Activated naive CD8-positive, alpha-beta T cell treated with anti-CD3 and anti-CD28 coated beads, Interleukin-2, amount 50 U/mL, for 16 hours (primary cell): ENCODE results near the gene BECN2.

ENCODE experiments used
- DNase-seq: peaks from one replicate; pipeline ENCODE4 v3.0.0-alpha.2; 2020; ENCODE audit warnings: low read depth, low spot score

Gene BECN2, protein sequence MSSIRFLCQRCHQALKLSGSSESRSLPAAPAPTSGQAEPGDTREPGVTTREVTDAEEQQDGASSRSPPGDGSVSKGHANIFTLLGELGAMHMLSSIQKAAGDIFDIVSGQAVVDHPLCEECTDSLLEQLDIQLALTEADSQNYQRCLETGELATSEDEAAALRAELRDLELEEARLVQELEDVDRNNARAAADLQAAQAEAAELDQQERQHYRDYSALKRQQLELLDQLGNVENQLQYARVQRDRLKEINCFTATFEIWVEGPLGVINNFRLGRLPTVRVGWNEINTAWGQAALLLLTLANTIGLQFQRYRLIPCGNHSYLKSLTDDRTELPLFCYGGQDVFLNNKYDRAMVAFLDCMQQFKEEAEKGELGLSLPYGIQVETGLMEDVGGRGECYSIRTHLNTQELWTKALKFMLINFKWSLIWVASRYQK

DNA sequence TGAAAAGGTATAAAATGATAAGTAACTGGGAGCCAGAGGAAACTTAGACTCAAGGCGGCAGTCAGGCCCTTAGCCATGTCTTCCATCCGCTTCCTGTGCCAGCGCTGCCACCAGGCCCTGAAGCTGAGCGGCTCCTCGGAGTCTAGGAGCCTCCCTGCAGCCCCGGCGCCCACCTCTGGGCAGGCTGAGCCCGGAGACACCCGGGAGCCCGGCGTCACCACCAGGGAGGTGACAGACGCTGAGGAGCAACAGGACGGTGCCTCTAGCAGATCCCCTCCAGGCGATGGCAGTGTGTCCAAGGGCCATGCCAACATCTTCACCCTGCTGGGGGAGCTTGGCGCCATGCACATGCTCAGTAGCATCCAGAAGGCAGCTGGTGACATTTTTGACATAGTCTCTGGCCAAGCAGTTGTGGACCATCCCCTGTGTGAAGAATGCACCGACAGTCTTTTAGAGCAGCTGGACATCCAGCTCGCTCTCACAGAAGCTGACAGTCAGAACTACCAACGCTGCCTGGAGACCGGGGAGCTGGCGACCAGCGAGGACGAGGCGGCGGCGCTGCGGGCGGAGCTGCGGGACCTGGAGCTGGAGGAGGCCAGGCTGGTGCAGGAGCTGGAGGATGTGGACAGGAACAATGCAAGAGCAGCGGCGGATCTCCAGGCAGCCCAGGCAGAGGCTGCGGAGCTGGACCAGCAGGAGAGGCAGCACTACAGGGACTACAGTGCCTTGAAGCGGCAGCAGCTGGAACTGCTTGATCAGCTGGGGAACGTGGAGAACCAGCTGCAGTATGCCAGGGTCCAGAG, at the start of gene BECN2:
Gene BECN2 (plus strand): TSS at position 76 of the 803 bp plus-strand sequence. CDS start 0 bp downstream, at position 76.
- no peak for DNase-seq

DNA sequence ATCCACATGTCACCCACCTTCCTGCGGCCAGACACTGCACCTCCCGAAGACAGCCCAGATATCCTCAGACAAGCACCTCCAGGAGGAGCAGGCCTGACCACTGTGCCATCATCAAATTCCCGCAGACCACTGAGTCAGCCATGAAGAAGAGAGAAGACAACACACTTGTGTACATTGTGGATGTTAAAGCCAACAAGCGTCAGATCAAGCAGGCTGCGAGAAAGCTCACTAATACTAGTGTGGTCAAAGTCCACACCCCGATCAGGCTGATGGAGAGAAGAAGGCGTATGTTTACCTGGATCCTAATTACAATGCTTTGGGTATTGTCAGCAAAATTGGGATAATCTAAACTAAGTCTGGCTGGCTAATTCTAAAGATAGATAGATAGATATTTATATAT, 41.4 kb upstream of the BECN2 start:
- DNase-seq: no peak

DNA sequence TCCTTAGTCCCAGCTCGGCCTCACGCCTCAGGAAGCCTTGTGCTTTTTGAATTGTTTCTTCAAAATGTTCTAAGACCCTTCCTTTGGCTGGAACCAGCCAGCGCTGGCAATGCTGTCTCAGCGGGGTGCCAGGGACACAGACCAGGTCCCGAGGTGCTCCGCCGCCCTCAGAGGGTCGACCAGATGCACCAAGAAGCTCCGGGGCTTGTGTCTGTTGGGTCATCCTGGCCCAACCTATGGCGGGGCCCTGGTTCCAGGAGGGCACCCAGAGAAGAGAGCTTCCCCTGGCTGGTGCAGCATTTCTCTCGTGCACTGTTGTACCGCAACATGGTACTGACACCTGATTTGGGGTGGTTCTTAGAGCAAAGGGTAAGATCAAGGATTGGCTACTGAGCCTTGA, 40.1 kb upstream of the BECN2 start:
- DNase-seq: no peak

DNA sequence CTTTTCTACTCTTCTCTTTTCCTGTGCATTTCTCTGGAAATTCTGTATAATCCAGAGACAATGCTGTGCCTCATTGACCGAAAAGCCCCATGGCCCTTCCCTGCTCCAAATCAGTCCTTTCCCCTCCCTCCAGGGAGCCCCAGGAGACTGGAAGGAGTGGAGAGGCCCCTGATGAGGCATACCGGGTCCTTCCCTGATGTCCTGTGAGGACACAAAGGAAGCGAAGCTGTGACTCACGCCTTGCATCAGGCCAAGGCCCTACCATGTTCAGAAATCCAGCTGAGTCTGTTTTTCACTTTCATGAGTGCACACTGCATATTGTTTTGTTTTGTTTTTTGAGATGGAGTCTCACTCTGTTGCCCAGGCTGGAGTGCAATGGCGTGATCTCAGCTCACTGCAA, 38.7 kb upstream of the BECN2 start:
- DNase-seq: no peak

DNA sequence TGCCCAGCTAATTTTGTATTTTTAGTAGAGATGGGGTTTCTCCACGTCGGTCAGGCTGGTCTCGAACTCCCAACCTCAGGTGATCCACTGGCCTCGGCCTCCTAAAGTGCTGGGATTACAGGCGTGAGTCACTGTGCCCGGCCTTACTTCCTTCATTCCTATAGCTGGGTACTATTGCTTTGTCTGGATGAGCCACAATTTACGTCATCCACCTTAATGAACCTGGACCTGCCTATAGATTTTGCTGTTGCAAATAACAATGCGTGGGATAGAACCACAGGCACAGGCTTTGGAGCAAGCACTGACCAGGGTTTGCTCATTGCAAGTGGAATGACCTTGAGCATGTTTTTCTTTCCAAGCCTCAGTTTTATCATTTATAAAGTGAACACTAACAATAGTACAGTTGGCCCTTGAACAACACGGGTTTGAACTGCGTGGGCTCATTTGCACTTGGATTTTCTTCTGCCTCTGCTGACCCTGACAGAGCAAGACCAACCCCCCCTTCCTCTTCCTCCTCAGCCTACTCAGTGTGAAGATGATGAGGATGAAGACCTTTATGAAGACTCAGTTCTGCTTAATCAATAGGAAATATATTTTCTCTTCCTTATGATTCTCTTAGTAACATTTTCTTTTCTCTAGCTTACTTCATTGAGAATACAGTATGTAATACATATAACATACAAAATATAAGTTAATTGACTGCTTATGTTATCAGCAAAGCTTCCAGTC, 33.3 kb upstream of the BECN2 start:
- DNase-seq: no peak

DNA sequence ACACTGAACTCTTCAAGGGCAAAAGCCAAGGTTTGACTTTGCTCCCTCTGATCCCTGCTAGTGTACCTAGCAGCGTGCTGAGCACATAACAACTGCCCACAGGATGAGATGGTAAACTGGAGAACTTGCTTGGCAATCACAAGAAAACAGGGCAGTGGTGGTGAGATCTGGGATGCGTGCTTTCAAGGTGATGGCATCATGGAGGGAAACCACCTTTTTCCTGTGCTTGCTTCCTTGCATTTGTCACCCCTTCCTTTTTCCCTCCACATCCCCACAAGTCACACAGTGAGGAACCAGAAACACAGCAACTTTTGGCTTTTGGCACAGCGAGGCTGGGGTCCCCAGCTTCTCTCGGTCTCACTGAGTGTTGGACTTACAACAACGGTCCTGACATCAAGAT, 31.4 kb upstream of the BECN2 start:
- no peak for DNase-seq

DNA sequence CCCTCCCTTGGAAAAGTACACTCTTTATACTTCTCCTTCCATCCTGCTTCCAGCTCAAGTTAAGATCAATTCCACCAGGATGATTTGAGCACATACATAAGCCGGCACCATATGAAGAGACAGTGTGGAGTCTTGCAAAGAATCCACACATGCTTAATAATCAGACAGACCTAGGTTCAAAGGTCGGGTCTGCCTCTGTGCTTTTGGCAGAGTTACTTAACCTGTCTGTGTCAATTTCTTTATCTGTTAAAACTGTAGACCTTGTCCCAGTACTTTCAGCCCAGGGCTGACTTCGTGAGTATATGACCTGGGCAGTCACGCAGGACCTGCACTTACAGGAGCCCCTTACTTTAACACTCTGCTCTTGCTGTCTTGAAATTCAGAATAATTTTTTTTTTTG, 30.2 kb upstream of the BECN2 start:
- DNase-seq: no peak

DNA sequence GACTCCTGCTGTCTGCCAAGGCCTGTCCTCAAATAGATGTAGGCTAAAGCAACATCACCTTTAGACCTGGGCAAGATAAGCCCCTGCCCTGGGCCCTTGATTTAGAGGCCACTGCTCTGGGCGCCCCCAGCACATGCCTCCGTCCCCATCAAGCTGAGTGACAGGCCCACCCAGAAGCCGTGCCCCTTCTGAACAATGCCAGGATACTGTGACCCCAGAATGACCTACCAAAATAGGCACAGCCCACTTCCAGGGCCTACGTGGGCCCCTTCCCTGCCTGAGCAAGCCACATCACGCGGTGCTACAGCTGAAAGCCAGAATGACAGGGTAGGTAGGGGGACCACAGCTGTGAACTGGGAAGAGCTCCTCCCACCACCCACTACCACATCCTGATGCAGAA, 24.7 kb upstream of the BECN2 start:
- DNase-seq: no peak

DNA sequence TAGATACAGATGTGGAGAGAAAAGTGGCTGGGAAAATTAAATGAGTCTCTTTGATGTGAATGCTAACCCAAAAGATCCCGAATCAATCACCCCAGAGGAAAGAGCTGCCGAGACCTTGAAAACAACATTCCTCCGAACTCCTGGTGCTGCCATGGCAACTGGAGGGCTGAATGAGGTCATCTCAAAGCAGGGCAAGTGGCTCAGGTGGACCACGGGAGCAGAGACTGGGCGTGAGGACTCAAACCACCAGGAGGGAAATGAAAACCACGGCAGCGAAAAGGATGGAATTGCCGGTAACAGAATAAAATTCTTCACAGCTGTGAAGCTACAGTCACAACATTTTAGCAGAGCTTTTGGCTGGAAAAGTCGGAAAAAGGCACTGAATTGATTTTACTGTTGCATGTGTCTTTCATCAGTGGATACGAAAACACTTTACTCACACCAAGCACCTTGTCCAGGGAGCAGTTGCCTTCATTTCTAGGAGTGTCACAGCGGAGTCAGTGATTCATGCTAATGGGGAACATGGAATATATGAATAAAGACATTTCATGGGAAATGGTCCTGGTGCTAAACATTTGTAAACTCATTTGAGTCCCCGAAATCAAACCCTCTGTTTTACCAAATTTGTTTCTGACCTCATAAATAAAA, 23.2 kb upstream of the BECN2 start:
- DNase-seq: no peak

DNA sequence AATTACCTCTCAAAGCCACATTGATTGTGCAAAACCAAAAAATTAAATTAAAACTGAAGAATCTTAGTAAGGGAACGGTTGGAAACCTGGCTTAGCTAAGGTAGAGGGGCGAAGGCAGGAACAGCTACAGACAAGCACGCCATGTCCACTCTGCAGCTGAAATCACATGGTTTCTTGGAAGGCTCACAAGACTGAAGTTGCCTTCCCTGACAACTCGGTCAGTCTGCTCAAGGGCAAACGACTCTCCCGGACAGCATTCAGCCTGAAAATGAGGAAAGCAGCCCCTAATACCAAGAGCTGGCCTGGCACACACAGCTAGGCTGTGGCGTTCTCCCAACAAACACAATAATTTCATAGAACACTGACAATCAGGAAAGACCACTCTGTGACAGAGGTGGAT, 22.7 kb upstream of the BECN2 start:
- DNase-seq: no peak

DNA sequence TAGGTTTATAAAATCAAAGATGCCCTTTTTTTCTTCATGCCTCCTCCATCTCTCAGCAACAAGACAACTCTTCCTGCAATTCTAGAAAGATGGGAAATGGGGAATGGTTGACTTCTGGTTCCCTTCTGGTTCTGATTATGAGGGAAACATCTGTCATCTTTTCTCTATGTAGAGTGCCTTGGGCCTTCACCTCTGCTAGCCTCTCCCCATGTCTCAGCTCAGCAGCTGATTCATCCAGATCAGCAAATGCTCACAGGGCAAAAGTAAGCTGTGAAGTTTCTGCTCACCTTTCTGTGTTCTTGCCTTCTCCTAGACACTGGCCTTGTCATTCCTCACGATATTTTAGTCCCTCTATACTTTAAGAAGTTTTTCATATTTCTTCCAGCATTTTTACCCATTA, 17.8 kb upstream of the BECN2 start:
- no peak for DNase-seq

DNA sequence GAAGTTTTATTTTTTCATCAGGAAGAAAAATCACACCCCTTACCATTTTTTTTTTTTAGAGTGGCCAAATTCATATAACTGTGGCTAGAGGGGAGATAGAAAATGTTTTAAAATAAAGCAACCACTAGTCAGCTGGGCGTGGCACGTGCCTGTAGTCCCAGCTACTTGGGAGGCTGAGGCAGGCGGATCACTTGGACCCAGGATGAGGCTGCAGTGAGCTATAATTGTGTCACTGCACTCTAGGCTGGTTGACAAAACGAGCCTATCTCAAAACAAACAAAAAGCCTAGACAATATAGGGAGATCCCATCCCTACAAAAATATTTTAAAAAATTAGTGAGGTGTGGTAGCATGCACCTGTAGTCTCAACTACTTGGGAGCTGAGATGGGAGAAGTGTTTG, 14.8 kb upstream of the BECN2 start:
- DNase-seq: no peak

DNA sequence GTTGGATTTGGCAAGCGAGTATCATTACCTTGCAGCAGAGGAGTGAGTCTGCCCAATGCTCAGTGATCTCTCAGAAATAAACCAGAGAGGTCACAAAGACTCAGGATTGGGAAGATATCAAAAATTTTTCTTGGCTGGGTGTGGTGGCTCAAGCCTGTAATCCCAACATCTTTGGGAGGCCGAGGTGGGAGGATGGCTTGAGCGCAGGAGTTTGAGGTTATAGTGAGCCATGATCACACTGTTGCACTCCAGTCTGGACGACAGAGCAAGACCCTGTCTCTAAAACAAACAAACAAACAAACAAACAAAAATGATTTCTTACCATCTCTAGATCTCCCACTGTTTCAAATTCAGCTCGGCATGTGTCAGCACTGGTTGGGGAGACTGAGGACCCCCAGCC, 13.3 kb upstream of the BECN2 start:
- DNase-seq: no peak

DNA sequence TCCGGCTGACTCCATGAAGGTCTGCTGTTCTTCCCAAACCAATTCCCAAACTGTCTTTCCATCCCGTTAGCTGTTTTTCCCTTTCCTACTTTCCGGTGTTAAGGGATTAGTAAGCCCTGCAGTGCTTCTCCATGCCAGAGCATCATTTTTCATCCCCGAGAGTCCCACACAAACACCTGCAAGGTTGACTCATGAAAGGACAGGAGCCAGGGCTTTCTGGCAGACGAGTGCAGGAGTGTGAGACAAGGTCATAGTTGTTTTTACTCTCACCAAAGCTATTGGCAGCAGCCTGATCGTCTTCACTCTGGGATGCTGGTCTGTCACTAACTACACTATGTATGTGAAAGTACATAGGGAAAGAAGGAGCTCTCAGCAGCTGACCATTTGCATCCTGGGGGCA, 10.2 kb upstream of the BECN2 start:
- DNase-seq: no peak

DNA sequence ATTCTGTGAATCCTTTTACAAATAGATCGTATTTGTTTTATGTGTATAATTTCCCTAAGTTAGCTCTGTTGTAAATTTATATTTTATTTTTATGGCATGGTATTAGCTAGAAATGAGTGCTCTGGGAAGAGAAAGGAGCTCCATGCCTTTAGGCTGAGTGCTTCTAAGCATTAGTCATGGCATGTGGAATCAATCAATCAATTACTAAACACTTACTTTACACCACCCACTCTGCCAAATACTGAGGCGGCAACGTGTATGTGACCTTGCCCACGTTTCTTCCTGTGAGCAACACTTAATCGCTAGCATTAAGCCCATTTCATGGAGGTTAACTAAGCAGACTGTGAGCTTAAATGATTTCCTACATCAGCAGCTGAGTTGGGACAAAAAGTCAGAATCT, 7.2 kb upstream of the BECN2 start:
- DNase-seq: no peak

DNA sequence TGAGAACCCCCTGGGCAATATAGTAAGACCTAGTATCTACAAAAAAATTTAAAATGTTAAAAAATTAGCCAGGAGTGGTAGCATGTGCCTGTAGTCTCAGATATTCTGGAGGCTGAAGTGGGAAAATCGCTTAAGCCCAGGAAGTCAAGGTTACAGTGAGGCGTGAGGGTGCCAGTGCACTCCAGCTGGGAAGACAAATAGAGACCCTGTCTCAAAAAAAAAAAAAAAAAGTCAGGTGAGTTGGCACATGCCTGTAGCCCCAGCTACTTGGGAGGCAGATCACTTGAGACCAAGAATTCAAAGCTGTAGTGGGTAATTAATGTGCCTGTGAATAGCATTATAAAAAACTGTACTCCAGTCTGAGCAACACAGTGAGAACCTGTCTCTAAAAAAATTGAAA, 4.6 kb downstream of the BECN2 start:
- DNase-seq: no peak

DNA sequence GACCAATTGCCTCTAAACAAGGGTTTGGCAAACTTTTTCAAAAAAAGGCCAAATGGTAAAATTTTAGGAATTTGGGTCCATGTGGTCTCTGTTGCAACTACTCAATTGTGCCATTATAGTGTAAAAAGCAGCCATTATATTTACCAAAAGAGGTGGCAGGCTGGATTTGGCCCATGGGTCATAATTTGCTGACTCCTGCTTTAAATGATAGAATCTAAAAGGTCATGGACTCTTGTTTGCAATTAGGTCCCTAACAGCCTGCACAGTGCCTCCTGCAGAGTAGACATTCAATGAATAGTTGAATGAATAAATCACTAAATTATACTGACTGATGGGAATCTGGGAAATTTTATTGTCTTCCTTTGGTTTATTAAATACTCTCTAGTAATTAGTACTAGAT, 6.2 kb downstream of the BECN2 start:
- no peak for DNase-seq

DNA sequence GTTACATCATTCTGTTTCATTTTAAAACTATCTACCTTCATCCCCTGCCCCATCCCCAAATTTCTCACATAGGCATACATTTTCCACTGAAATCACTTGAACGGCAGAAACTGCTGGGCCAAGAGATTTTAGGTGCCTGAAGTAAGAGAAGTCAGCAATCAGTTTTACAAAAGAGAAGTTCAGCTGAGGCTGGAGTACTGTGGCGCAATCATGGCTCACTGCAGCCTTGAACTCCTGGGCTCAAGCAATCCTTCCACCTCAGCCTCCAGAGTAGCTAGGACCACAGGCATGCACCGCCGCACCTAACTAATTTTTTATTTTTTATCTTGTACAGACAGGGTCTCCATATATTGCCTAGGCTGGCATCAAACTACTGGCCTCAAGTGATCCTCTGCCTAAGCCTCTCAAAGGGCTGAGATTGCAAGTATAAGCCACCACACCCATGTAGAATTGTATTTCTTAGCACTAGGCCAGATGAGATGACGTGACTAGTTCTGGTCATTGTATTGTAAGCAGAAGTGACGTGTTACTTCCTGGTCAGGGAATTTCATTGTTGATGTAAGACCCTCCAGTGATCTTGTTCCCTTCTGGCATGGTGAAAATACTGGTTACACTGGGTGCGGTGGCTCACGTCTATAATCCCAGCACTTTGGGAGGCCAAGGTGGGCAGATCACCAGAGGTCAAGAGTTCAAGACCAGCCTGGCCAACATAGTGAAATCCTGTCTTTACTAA, 7.1 kb downstream of the BECN2 start:
- DNase-seq: no peak

DNA sequence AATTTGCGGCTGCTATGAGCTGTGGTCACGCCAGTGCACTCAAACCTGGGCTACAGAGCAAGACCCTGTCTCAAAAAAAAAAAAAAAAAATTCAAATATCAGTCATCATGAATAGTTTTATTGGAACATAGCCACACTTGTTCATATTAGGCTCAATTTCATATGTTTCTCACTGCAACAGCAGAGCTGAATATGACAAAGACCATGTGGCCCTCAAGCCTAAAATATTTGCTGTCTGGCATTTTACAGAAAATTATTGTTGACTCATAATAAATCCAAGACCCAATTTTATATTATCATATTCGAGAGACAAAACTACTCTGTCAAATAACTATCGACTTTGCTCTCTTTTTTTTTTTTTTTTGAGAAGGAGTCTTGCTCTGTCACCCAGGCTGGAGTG, 11.0 kb downstream of the BECN2 start:
- DNase-seq: no peak

DNA sequence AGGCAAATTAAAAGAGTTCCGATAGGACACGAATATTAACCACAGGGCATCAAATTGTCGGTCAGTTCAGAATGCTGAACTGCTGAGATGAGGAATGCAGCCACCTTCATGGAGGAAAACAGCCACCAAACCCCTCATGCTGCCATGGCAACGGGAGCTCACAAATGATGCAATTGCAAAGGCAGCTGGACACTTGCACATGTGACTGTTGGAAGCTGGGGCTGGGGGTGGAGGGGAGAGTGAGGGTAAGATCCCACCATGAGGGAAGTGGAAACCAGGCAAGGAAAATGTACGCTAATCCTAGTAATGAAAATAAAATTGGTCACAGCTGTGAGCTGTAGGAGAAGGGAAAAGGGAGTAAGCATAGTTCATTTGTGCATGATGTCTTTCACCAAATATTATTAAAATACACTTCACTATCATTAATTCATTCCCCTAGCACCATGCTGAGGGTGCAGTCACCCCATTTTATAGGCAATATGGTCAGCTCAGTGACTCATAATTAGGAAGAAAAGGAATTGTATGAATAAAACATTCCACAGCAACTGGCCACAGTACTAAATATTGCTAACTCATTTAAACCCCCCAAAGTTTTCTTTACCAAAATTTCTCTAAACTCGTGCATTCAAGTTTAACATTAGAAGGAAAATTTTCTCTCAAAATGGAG, 15.3 kb downstream of the BECN2 start:
- no peak for DNase-seq

DNA sequence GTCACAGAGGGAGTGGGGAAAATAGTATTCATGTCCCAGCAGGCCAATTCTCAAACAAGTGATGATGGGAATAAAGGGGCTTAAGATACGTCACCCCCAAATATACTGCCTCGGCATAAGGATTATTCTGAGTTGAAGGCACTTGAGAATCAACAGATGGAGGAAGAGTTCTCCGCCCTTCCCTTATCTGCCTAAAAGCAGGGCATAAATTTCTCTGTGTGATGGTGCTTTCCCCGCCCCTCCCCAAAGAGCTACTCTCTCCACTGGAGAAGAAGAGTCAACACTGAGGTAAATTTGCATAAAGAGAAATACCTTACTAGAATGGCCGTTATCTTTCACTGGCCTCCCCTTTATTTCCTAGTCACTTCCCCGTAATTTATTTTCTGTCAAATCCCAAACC, 18.7 kb downstream of the BECN2 start:
- no peak for DNase-seq
